ENCODE data around the gene TECPR2.
"Not testable (repeated sequence)": the region's sequence is repeated elsewhere in the genome, so short reads cannot be mapped to it uniquely, and the experiment has no call there.

Gene TECPR2

DNA sequence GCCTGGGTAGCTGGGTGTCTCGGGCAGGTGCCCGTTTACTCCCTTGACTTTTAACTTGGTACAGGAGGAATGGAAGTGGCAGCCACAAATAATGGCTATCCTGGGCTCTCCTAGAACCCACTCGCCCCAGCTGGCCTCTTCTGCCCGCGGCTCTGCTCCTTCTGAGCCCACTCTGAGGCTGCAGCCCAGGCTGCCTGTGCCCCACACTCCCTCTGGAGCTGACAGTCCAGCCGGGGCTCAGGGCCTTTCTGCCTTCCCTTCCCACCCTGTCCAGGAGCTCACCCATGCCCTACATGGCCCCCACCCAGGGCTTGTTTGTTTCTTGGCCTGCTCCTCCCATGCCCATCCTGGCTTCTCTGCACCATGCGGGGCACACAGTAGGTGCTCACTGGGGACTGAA is 27.6 kb upstream of the TECPR2 start:
- DNase-seq = no peak

GRCh38 chr14:102338724-102339123 is 24.0 kb upstream of the TECPR2 start:
- DNase-seq = no peak

GRCh38 chr14:102341566-102341965 is 21.2 kb upstream of the TECPR2 start:
- no peak for DNase-seq

DNA sequence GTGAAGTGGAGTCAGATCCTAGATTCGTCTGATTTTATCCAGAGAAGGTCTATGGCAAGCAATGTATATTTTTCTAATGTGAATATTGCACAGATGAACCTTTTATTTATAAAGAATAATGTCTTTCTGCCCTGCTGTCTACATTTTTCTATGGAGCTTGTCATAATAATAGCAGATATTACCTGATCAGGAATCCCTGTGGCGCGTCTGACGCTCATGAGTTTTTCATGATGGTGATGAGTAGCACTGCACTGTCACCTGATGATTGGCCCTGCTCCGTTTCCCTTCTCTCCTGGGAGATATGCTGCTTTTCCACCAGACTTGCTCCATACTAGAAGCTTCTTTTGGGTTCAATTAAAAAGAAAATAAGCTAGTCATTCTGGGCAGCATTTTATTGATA is 20.5 kb upstream of the TECPR2 start:
- DNase-seq = no peak

- DNase-seq = no peak
Observed at GRCh38 chr14:102344084-102344483, 18.7 kb upstream of the TECPR2 start.

- DNase-seq = no peak
Observed at GRCh38 chr14:102344485-102344884, 18.3 kb upstream of the TECPR2 start.

- DNase-seq = no peak
Observed at GRCh38 chr14:102345232-102345631, 17.5 kb upstream of the TECPR2 start.

DNA sequence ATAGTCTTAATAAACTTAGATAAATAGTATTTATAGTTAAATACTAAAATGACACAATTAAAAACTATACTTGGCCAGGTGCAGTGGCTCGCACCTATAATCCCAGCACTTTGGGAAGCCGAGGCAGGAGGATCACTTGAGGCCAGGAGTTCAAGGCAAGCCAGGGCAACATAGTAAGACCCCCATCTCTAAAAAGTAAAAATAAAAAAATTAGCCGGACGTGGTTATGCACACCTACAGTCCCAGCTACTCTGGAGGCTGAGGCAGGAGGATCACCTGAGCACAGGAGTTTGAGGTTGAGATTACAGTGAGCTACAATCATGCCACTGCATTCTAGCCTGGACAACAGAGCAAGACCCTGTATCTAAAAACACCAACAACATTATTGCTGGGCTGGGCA is 16.1 kb upstream of the TECPR2 start:
- no peak for DNase-seq

DNA sequence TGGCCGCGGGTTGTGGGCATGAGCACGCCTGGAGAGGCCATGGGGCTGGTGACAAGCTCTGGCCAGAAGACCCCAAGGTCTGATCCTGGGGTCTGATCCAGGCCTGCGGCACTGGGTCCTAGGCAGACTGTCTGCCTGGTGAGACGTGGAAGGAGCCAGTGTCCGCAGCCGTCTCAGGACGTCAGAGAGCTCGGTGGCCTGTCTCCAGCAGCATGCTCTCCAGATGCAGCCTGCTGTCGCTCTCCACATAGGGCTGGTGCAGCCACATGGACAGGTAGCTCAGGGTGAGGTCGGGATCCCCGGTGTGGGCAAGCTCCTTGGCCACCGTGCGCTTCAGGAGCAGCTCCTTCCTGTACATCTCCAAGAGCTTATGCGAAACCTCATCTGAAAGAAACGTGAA is 14.4 kb upstream of the TECPR2 start:
- DNase-seq = no peak

- no peak for DNase-seq
Observed at GRCh38 chr14:102351023-102351422, 11.7 kb upstream of the TECPR2 start.

- DNase-seq = not testable (repeated sequence)
Observed at GRCh38 chr14:102351593-102351992, 11.1 kb upstream of the TECPR2 start.

DNA sequence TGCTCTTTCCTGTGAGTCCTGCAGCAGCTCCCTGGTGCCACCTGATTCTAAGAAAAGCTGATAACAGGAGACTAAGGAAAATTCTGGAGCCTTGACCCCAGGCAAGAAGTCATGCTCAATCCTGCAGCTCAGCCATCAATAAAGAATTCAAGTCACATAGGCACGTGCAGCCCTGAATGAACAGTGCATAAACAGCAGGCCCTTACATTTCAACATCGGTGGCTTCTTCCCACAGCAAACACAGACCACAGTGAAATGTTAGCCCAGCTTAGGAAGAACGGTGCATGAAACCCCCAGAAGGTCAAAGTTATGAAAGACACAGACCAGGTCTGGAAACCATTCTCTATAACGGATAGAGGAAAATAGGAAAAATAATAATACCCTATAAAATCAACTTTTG is 10.5 kb upstream of the TECPR2 start:
- no peak for DNase-seq

GRCh38 chr14:102353126-102353619 is 9.6 kb upstream of the TECPR2 start:
- no peak for DNase-seq

GRCh38 chr14:102356280-102356679 is 6.5 kb upstream of the TECPR2 start:
- DNase-seq = no peak

GRCh38 chr14:102359341-102359740 is 3.4 kb upstream of the TECPR2 start:
- DNase-seq = no peak

- DNase-seq = no peak
Observed at GRCh38 chr14:102360388-102360787, 2.4 kb upstream of the TECPR2 start.

- no peak for DNase-seq
Observed at GRCh38 chr14:102362084-102362483, 657 bp upstream of the TECPR2 start.

DNA sequence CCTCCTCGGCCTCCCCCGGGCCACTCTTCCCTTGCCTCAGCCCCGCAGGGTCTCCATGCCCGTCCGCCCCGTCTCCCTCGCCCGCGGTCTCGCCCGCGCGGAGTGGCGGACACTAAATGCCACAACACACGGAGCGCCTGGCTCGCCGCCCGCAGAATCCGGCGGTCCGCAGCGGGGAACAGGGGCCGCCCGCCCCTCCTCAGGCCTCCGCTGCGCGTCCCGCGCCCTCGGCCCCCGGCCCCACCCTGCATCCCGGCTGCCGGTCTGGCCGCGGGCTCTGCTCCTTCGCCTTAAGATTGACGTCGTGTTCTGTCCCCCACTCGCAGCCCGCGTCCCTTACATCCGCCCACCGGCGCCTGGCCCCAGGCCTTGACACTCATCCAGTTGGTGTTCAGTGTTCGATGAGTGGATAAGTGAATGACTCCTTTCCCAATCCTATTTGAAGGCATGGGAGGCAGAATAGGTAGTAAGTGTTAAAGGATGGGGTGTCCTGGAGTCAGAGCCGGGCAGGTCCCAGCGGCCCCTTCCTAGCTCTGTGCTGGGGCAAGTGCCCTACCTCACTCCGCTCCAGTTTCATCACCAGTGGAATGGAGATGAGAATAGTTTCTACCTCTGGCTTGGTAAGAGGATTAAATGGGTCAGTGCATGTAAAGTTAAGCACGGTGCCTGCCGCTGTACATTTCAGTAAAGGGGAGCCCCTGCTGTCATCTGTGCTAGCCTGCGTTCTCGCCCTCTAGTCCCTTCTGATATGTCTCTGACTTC is 622 bp downstream of the TECPR2 start:
- DNase-seq = no peak

- no peak for DNase-seq
Observed at GRCh38 chr14:102370305-102370809, 7.6 kb downstream of the TECPR2 start.

GRCh38 chr14:102371361-102371760 is 8.6 kb downstream of the TECPR2 start:
- no peak for DNase-seq

- DNase-seq = no peak
Observed at GRCh38 chr14:102373110-102373509, 10.4 kb downstream of the TECPR2 start.

DNA sequence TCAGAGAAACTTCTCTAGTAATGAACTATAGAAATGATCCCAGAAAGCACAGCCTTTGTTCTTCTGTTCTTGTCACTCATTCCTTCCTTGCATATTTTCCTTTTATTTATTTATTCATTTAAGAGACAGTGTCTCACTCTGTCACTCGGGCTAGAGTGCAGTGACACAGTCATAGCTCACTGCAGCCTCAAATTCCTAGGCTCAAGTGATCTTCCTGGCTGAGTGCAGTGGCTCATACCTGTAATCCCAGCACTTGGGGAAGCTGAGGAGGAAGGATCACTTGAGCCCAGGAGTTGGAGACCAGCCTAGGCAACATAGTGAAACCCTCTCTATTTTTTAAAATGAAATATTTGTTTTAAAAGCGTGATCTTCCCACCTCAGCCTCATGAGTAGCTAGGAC is 11.5 kb downstream of the TECPR2 start:
- DNase-seq = no peak

DNA sequence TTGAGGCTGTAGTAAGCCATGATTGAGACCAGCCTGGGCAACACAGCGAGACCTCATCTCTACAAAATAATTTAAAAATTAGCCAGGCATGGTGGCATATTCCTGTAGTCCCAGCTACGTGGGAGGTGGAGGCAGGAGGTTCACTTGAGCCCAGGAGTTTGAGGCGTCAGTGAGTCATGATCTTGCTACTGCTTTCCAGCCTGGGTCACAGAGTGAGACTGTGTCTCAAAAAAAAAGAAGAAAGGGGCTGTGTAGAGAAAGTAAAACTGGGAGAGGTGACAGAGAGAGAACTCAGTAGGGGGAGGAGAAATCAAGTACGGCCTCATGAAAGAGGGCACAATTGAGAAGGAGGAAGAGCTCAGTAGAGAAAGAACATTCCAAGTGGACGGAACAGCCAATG is 12.4 kb downstream of the TECPR2 start:
- DNase-seq = no peak

DNA sequence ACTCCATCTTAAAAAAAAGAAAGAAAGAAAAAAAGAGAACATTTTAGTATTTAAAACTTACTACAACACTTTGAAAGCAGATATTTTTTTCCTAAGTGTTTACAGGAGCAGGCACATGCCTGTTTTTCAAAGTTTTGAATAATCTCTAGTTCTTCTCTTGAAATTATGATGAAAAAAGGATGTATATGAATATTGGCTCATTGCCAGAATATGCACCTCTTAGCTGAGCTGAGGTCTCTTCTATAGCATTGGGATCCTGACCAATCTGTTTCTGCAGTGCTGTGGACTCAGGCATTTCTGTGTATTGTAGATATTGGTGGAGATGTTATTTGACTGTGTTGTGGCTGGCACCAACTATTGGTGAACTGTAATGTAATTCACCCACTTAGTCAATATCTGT is 15.0 kb downstream of the TECPR2 start:
- DNase-seq = no peak

- no peak for DNase-seq
Observed at GRCh38 chr14:102378830-102379229, 16.1 kb downstream of the TECPR2 start.

Measured in NCI-H2029 treated with DMSO at 0.1 percent for 48 hours (cell line).